H9 (cell line): Measurements from ENCODE around the gene ABCG2. TPM values are rescaled to one million over a fixed set of nuclear protein-coding genes. Genes with fewer than 3 reads are reported as not detected.

Experiments used
- DNase-seq: peaks from one replicate; pipeline ENCODE4 v3.0.0-alpha.2; 2017
- H2AFZ ChIP-seq: one replicate; pipeline ENCODE4 v1.6.1; 2013; ENCODE audit warnings: mild to moderate bottlenecking, low read length, control low read depth, moderate library complexity
- H2AK5ac ChIP-seq: 2 replicates; pipeline ENCODE4 v1.6.1; 2013; ENCODE audit warnings: low read length, control low read depth, mixed read lengths; ENCODE audit not compliant: insufficient read length
- H2BK120ac ChIP-seq: one replicate; pipeline ENCODE4 v1.6.1; 2013; ENCODE audit warnings: low read depth, mild to moderate bottlenecking, low read length, control low read depth, inconsistent platforms; ENCODE audit not compliant: poor library complexity, severe bottlenecking
- H2BK12ac ChIP-seq: 2 replicates; pipeline ENCODE4 v1.6.1; 2013; ENCODE audit warnings: low read length, control low read depth, mixed read lengths, low read depth; ENCODE audit not compliant: insufficient read length
- H2BK15ac ChIP-seq: 2 replicates; pipeline ENCODE4 v1.6.1; 2013; ENCODE audit warnings: low read depth, low read length, control low read depth
- H2BK20ac ChIP-seq: one replicate; pipeline ENCODE4 v1.6.1; 2013; ENCODE audit warnings: low read depth, mild to moderate bottlenecking, low read length, control low read depth, inconsistent platforms; ENCODE audit not compliant: poor library complexity, severe bottlenecking
- H2BK5ac ChIP-seq: 2 replicates; pipeline ENCODE4 v1.6.1; 2013; ENCODE audit warnings: low read length, control low read depth, mixed read lengths; ENCODE audit not compliant: insufficient read length
- H3K14ac ChIP-seq: 2 replicates; pipeline ENCODE4 v1.6.1; 2013; ENCODE audit warnings: low read length, control low read depth; ENCODE audit not compliant: insufficient read depth
- H3K18ac ChIP-seq: 2 replicates; pipeline ENCODE4 v1.6.1; 2013; ENCODE audit warnings: low read depth, mild to moderate bottlenecking, mixed read lengths, low read length, control low read depth; ENCODE audit not compliant: insufficient read length
- H3K23ac ChIP-seq: 2 replicates; pipeline ENCODE4 v1.6.1; 2013; ENCODE audit warnings: low read length, control low read depth, mixed read lengths, low read depth; ENCODE audit not compliant: insufficient read length
- H3K23me2 ChIP-seq: 2 replicates; pipeline ENCODE4 v1.6.1; 2013; ENCODE audit warnings: low read depth, mild to moderate bottlenecking, mixed read lengths, low read length, control low read depth; ENCODE audit not compliant: insufficient read length, poor library complexity, severe bottlenecking
- H3K27ac ChIP-seq: 2 replicates; pipeline ENCODE4 v1.5.1; 2013; ENCODE audit warnings: low read length, control low read depth, mixed read lengths, low read depth; ENCODE audit not compliant: insufficient read length
- H3K27me3 ChIP-seq: 2 replicates; pipeline ENCODE4 v1.6.1; 2013; ENCODE audit warnings: low read length, control low read depth, inconsistent platforms; ENCODE audit not compliant: insufficient read depth
- H3K4ac ChIP-seq: 2 replicates; pipeline ENCODE4 v1.6.1; 2013; ENCODE audit warnings: low read depth, mild to moderate bottlenecking, control low read depth, inconsistent platforms, low read length, moderate library complexity
- H3K4me1 ChIP-seq: 2 replicates; pipeline ENCODE4 v1.6.1; 2013; ENCODE audit warnings: low read length, control low read depth, inconsistent platforms; ENCODE audit not compliant: insufficient read depth
- H3K4me2 ChIP-seq: 2 replicates; pipeline ENCODE4 v1.6.1; 2013; ENCODE audit warnings: low read length, control low read depth, mixed read lengths; ENCODE audit not compliant: insufficient read length, insufficient read depth
- H3K56ac ChIP-seq: 2 replicates; pipeline ENCODE4 v1.6.1; 2013; ENCODE audit warnings: low read depth, mild to moderate bottlenecking, mixed read lengths, low read length, control low read depth; ENCODE audit not compliant: insufficient read length
- H3K79me1 ChIP-seq: 2 replicates; pipeline ENCODE4 v1.6.1; 2013; ENCODE audit warnings: low read depth, mild to moderate bottlenecking, moderate library complexity, low read length, control low read depth, inconsistent platforms; ENCODE audit not compliant: insufficient read depth, poor library complexity, severe bottlenecking
- H3K79me2 ChIP-seq: 2 replicates; pipeline ENCODE4 v1.6.1; 2013; ENCODE audit warnings: low read length, control low read depth, inconsistent platforms; ENCODE audit not compliant: insufficient read depth
- H3K9ac ChIP-seq: 2 replicates; pipeline ENCODE4 v1.6.1; 2013; ENCODE audit warnings: low read length, control low read depth, mixed read lengths; ENCODE audit not compliant: insufficient read length; ENCODE audit errors: extremely low read depth
- H3K9me3 ChIP-seq: one replicate; pipeline ENCODE4 v1.6.1; 2013; ENCODE audit warnings: low read depth, low read length, inconsistent platforms; ENCODE audit not compliant: control insufficient read depth
- H3T11ph ChIP-seq: one replicate; pipeline ENCODE4 v1.6.1; 2013; ENCODE audit warnings: mild to moderate bottlenecking, low read length, control low read depth, inconsistent platforms
- H4K20me1 ChIP-seq: one replicate; pipeline ENCODE4 v1.6.1; 2013; ENCODE audit not compliant: control insufficient read depth, insufficient read length, insufficient read depth
- H4K5ac ChIP-seq: 2 replicates; pipeline ENCODE4 v1.6.1; 2013; ENCODE audit warnings: low read depth, mild to moderate bottlenecking, mixed read lengths, low read length, control low read depth; ENCODE audit not compliant: insufficient read length
- H4K8ac ChIP-seq: replicated peaks from 2 replicates; pipeline ENCODE4 v1.6.1; 2013; ENCODE audit warnings: low read length, control low read depth, mixed read lengths, low read depth; ENCODE audit not compliant: insufficient read length
- H4K91ac ChIP-seq: 2 replicates; pipeline ENCODE4 v1.6.1; 2013; ENCODE audit warnings: low read depth, mild to moderate bottlenecking, moderate library complexity, mixed read lengths, low read length, control low read depth; ENCODE audit not compliant: insufficient read length
- H3K27ac Mint-ChIP-seq, 3 experiments: 2 replicates in 2 of 3; 3 replicates in 1 of 3; pipeline ENCODE4 v1.8.0; 2020 to 2021; ENCODE audit warnings: mixed read lengths in 3 of 3, mild to moderate bottlenecking in 1 of 3, moderate library complexity in 1 of 3
- H3K27me3 Mint-ChIP-seq: 2 replicates; pipeline ENCODE4 v1.8.0; 2021; ENCODE audit warnings: low read depth, mild to moderate bottlenecking, moderate library complexity, mixed read lengths
- H3K36me3 Mint-ChIP-seq, 3 experiments: 2 replicates in 2 of 3; 3 replicates in 1 of 3; pipeline ENCODE4 v1.8.0; 2020 to 2021; ENCODE audit warnings: low read depth in 3 of 3, mixed read lengths in 3 of 3; ENCODE audit not compliant: insufficient read depth in 1 of 3
- H3K4me1 Mint-ChIP-seq, 2 experiments: 2 replicates each; pipeline ENCODE4 v1.8.0; 2020; ENCODE audit warnings: mixed read lengths in 2 of 2
- H3K4me3 Mint-ChIP-seq, 2 experiments: 2 replicates in 1 of 2; 3 replicates in 1 of 2; pipeline ENCODE4 v1.8.0; 2020 to 2021; ENCODE audit warnings: mild to moderate bottlenecking in 2 of 2, mixed read lengths in 2 of 2, moderate library complexity in 1 of 2
- H3K9me3 Mint-ChIP-seq, 2 experiments: 2 replicates in 1 of 2; 3 replicates in 1 of 2; pipeline ENCODE4 v1.8.0; 2020; ENCODE audit warnings: mild to moderate bottlenecking in 2 of 2, mixed read lengths in 2 of 2, moderate library complexity in 1 of 2
- CTCF ChIP-seq: fragments of 200-600 bp; sonication (generic); conservative IDR thresholded peaks from 3 replicates; pipeline ENCODE4 v1.8.0; 2021; ENCODE audit warnings: antibody characterized with exemption, mild to moderate bottlenecking
- WGBS: extraction: QIAGEN DNeasy Blood & Tissue Kit; methylation state at CpG from one replicate; pipeline ENCODE4 v1.1.7; 2013; ENCODE audit warnings: missing lambda C conversion rate, low lambda C conversion rate, mixed read lengths; ENCODE audit not compliant: insufficient read length; ENCODE audit errors: extremely low coverage; 5-methylcytosine and 5-hydroxymethylcytosine counted together
- total RNA-seq: library from RNA; stranded (reverse); gene quantifications from 2 replicates; pipeline ENCODE4 v1.2.1, GENCODE V29; 2021

ABCG2 gene
- total RNA-seq, 1 experiment from 2014 or later = 1.5 TPM

- H2BK120ac ChIP-seq = no peak overlapping the region
- no peak overlapping the region for H2BK15ac ChIP-seq
- H3K9me3 ChIP-seq = no peaks in the 10 kb centered on the region
- no peak overlapping the region for H3K4me2 ChIP-seq
- DNase-seq = no peak
- H3K4me3 Mint-ChIP-seq = no peak overlapping the region
- H3K56ac ChIP-seq = no peak overlapping the region
- H3K79me2 ChIP-seq = no peaks in the 10 kb centered on the region
- H3K27me3 ChIP-seq = no peaks in the 10 kb centered on the region
- H3K4me1 ChIP-seq = no peaks in the 10 kb centered on the region
- no peak overlapping the region for H3K27ac Mint-ChIP-seq
- H3K4ac ChIP-seq = no peak overlapping the region
- 0 out of 4 replicates have a peak, but pooled peaks cover 0 to 5% of the 10 kb centered on the region in 2 experiments for H3K4me1 Mint-ChIP-seq
- H2BK20ac ChIP-seq = no peak overlapping the region
- H2AFZ ChIP-seq = no peak overlapping the region
- H4K5ac ChIP-seq = no peak overlapping the region
- no peak overlapping the region for H4K91ac ChIP-seq
- H2BK5ac ChIP-seq = no peak overlapping the region
- no peak overlapping the region for H3K23ac ChIP-seq
- peaks cover 0 to 2% of the 10 kb centered on the region in 2 experiments; a peak in 4 of 5 replicates for H3K9me3 Mint-ChIP-seq
- H3K14ac ChIP-seq = no peak overlapping the region
- no peaks in the 10 kb centered on the region for H4K20me1 ChIP-seq
- peaks cover 0 to 2% (median 0%) of the 10 kb centered on the region in 3 experiments; a peak in 1 of 7 replicates for H3K36me3 Mint-ChIP-seq
- H3K27me3 Mint-ChIP-seq = no peaks in the 10 kb centered on the region
- no peaks in the 10 kb centered on the region for H3K23me2 ChIP-seq
- H3K79me1 ChIP-seq = no peaks in the 10 kb centered on the region
- no peak overlapping the region for H2BK12ac ChIP-seq
- no peak overlapping the region for H3T11ph ChIP-seq
- no peak for TF ChIP-seq CTCF
- no peak overlapping the region for H4K8ac ChIP-seq
- H3K18ac ChIP-seq = no peak overlapping the region
- H3K27ac ChIP-seq = no peak overlapping the region
- H3K9ac ChIP-seq = no peak overlapping the region
- no CpG with 5 or more reads among the region's 5 CpGs for WGBS
- H2AK5ac ChIP-seq = no peak overlapping the region
These were observed 45.6 kb downstream of the ABCG2 start for GRCh38 chr4:88112856-88113255.
